Hepatocyte (in vitro differentiated cells): Measurements from ENCODE around the gene SMG7.

Experiments used
- EZH2 ChIP-seq: fragments of 200-600 bp; sonication (generic); IDR thresholded peaks from 2 replicates; pipeline ENCODE4 v1.6.1; 2016; ENCODE audit warnings: antibody characterized with exemption, mild to moderate bottlenecking, borderline replicate concordance
- TF ChIP-seq, protein P1 (sequence below): fragments of 200-600 bp; sonication (generic); IDR thresholded peaks from 2 replicates; pipeline ENCODE4 v1.5.1; 2016; ENCODE audit warnings: antibody characterized with exemption, mild to moderate bottlenecking; ENCODE audit not compliant: poor library complexity

DNA sequence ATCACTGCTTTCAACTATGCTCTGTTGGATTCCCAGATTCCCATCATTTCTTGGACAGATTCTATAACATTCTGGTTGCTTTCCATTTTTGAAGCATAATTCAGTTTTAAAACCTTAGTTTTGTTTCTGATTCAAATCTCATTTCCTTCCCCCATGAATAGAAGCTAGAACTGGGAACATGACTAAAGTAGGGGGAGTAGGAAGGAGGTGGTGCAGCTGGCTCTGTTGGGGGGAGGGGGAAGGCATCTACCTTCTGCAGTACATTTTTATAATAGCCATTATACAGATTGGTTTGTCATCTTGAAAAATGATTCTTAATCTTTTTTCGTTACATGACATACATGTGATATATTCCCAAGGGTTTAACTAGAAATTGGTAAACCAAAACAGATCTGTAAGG lies 48.1 kb downstream of the SMG7 start:
- TF ChIP-seq, protein P1, sequence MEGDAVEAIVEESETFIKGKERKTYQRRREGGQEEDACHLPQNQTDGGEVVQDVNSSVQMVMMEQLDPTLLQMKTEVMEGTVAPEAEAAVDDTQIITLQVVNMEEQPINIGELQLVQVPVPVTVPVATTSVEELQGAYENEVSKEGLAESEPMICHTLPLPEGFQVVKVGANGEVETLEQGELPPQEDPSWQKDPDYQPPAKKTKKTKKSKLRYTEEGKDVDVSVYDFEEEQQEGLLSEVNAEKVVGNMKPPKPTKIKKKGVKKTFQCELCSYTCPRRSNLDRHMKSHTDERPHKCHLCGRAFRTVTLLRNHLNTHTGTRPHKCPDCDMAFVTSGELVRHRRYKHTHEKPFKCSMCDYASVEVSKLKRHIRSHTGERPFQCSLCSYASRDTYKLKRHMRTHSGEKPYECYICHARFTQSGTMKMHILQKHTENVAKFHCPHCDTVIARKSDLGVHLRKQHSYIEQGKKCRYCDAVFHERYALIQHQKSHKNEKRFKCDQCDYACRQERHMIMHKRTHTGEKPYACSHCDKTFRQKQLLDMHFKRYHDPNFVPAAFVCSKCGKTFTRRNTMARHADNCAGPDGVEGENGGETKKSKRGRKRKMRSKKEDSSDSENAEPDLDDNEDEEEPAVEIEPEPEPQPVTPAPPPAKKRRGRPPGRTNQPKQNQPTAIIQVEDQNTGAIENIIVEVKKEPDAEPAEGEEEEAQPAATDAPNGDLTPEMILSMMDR = no peak
- TF ChIP-seq EZH2 = no peak
